SKM-1 (cell line): ENCODE data around the gene CEP170.
"Not testable (repeated sequence)": the region's sequence is repeated elsewhere in the genome, so short reads cannot be mapped to it uniquely, and the experiment has no call there.

Experiments
- DNase-seq: peaks from one replicate; lab custom pipeline; 2025; ENCODE audit not compliant: unreplicated experiment; lab: John Stamatoyannopoulos, UW

CEP170 gene

DNA sequence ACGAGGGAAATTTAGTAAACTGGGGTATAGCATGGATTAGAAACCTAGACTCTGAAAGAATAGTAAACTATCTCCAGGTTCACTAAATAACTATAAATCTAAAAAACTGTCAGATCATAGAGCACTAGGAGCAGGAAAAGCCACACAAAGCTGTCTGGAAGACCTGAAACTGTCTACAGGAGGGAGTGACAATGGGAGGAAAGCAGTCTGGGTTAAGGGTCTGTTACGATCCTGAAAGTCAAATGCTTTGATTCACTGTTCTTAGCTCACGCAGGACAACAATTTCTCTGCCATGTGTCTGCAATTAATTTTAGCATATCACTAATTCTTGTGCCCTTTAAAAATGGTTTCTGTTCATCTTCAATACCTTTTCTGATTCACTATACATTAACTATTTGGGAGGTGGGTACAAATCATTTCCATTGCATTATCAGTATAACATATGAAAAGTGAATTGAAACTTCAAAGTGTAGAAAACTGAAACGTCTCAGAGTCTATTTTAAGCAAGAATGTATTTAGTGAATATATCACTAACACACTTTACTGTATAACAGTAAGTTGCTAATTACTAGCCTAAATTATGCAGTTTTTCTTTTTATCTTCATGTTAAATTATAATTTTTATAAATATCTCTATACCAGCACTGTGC lies 18.4 kb downstream of the CEP170 start:
- DNase-seq: no peak

DNA sequence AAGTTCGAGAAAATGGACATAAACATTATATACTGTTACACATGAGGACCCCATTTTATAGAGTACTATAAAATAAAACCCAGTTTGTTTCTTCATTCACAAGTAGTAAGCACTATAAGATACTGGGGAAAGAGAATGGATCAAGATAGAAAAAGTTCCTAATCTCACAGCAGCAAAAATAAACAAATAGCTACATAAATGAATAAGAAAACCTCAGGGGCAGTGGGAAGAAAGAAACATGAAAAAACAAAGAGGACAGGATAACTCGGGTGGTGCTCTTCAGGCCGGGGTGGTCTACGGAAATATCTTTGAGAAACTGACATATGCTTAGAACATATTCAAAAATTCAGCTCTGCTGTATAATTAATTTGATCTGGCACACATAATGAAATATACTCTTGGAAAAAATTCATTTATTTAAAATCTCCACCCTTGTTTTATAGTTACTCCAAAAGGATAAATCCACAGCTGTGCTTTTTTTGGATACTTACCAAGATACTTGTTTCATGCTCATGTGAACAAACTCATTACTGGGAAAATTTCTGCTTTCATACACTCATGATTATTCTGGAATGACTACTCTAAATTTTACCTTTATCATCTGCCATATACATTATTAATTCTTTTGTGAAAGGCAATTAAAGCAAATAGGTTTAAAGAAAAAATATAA lies 20.0 kb downstream of the CEP170 start:
- no peak for DNase-seq

DNA sequence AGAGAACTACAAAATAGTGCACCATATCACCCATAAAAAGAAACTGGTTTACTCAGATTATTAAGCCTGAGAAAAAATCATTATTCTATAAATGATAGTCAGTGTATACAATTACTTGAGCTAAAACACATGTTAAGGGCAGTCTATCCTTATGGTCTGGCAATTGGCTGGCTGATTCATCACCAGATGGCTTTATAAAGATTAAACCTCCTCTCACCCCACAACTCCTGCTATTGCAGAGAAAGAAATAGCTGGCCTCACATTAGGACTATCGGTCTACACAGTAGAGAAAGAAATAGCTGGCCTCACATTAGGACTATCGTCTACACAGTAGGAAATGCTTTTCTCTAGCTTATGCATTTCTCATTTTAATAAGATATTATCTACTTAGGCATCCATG lies 21.2 kb downstream of the CEP170 start:
- no peak for DNase-seq

DNA sequence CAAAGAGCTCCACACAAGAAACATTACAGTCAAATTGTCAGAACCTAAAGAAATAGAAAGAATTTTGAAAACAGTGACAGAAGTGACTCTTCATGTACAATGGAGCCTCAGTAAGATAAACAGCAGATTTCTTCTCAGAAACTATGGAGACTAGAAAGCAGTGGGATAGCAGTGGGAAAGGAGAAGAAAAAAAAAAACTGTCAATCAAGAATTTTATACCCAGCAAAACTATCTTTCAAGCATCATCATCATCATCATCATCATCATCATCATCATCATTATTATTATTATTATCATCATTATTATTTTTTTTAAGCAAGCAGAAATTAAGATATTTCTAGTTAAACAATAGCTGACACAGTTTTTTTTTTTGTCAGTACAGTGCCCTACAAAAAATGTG lies 24.2 kb downstream of the CEP170 start:
- peak; percentile 58 for DNase-seq

DNA sequence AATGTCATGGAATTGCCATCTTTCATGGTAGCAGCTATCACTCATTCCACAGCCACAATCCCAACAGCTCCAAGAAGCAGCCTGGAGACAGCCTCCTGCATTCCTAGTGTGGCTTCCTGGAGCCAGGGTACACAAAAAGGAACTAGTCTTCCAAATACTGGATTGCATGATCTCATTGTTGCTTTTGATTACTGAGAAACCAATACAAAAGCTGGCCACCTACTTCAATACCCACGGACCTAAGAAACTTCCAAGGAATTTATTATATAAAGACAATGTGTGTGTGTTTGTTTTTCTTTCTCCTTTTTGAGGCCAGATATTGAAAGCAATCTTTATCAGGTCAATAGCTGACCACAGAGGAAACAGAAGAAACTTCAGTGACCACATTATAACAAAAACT lies 25.6 kb downstream of the CEP170 start:
- no peak for DNase-seq

DNA sequence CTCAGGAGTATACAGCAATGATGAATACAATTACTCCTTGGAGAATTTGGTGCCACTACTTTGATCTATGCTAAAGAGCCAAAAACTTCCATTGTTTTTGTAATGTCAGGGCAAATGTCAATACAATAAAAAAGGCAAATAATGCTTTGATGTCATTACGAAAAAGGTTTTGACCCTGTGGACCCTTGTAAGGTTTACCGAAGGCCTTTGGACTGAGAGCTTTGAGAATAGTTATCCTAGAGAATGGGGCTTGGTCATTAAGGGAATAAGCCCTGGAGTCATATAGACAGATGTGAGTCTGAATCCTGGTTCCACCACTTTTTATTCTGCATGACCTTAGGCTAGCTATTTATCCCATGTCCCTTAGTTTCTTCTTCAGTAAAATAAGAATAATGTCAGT lies 27.5 kb downstream of the CEP170 start:
- DNase-seq: no peak

DNA sequence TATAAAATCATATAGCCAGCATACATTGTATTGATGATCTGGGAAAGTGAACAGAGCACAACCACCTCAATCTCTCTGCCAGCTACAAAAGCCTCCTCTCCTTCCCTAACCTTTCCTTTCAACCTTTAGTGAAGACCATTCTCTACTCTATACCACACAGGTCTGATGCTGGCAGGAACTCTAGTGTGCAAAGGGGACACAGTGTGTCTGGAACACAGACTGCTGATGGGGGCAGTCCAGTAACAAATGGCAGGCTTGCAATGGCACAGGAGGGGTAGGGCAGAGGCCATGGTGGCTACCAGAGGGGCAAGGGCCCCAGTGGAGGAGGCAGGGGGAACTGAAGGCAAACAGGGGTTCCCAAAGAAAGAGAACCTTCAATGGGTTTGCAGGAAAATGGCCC lies 37.0 kb downstream of the CEP170 start:
- no peak for DNase-seq

DNA sequence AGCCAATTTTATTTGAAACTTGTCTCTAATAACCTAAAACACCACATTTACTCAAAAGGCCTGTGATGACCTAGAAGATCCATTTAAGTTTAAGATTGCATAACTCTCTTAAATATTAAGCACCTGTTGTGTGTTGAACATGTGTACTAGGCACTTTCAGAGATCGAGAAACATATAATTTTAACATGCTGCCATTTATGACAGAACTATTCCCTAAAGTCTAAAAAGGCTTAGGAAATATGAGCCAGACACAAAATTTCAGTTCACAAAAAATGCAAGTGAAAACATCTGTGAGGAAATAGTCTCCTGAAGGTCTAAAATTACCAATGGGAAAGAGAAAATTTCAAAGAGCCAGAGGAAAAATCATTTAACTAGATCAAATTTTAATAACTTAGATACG lies 37.7 kb downstream of the CEP170 start:
- no peak for DNase-seq

DNA sequence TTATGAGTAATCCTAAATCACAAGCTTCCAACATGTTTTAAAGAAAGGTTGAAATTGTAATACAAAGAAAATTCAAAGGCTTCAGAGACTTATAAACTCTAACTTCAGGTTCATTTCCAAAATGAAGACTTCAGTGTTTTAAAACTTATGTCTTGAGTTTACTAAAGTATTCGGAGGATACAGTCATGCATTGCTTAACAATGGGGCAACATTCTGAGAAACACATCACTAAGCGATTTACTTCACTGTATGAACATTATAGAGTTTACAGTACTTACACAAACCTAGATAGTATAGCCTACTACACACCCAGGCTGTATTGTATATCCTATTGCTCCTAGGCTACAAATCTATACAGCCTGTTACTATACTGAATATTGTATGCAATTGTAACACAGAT lies 38.3 kb downstream of the CEP170 start:
- DNase-seq: no peak

DNA sequence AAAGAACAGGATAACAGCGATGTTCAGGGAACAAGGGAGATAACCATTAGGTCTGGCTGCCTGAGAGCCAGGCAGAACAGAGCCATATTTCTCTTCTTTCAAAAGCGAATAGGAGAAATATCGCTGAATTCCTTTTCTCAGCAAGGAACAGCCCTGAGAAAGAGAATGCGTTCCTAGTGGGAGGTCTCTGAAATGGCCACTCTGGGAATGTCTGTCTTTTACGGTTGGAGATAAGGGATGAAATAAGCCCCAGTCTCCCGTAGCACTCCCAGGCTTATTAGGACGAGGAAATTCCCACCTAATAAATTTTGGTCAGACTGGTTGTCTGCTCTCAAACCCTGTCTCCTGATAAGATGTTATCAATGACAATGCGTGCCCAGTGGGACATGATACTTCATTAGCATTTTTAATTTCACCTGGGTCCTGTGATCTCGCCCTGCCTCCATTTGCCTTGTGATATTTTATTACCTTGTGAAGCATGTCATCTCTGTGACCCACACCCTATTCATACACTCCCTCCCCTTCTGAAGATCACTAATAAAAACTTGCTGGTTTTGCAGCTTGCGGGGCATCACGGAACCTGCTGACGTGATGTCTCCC lies 39.7 kb downstream of the CEP170 start:
- not testable (repeated sequence) for DNase-seq

DNA sequence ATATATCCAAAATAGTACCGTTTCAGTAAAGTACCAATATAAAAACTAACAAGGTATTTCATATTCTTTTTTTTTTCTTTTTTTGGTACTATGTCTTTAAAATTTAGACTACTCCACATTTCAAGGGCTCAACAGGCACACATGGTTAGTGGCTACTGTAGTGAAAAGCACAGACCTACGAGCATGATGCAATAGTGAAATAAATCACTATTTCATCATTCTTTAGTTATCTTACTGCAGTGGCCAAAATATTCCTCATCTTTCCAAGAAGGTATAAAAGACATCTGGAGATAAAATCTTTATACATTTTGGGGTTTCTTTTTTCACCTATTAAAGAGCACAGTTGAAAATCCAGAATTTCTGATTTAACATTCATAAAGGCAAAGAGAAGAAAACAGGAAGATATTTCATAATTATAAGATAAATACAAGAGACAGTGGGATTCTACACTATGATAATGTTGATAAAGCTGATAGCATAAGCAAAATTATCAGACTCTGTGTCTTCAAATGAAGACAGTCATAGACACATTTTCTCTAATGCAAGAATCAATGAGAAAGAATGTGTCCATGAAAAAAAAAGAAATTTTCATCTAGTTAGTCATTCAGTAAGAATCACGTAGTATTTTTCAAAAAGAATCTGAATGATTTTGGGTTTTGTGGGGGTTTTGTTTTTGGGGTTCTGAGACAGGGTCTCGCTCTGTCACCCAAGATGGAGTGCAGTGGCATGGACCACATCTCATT lies 41.9 kb downstream of the CEP170 start:
- no peak for DNase-seq

DNA sequence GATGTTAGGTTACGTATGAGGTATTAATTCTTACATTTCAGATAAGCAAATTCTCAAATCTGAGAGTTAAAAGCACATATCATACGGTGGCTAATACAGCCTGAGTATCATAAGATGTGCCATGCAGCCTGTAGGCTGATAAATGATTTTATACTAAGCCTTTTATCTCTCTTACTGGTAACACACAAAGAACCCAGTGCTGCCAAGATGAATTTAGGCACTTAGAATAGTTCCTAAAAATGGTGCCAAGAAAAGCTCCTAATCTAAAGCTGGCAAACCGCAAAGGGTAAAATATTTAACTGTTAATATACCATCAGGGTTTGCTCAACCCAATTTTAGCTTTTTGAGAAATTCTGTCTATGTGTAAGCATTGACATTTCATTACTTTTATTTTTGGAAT lies 43.1 kb downstream of the CEP170 start:
- DNase-seq: not testable (repeated sequence)

DNA sequence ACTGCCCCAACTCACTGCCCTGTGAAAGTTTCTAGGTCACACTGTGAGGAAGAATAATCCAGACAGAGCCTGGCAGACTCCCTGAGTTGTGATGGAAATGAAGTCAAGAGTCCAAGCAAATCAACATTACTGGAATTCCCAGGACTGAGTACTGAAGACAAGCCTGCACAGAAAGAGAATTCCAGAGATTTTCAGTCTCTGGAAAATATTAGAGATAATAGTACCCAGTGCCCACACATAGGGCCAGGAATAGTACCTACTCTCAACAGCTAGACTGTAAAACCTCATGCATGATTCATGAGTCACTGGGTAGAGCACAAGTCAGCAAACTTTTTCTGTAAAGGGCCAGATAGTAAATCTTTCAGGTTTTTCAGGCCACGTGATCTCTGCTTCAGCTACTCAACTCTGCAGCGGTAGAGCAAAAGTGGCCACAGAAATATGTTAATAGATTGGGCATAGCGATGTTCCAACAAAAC lies 50.0 kb downstream of the CEP170 start:
- DNase-seq: not testable (repeated sequence)

DNA sequence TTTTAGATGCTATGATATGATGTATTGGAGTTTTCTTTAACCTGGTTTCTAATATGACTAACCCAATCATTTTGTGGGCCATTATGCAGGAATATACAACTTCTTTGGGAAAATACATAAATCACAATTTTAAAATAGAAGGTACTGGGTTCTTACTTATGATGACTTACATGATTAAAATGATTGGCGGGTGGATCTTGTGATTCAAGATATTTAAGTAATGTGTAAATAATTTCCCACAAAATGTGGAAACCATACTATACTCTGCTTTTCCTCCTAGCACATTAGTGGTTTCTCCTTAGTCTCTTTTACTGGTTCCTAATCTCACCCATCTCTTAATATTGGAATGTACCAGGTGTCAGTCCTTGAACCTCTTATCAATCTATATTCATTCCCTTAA lies 50.7 kb downstream of the CEP170 start:
- not testable (repeated sequence) for DNase-seq

DNA sequence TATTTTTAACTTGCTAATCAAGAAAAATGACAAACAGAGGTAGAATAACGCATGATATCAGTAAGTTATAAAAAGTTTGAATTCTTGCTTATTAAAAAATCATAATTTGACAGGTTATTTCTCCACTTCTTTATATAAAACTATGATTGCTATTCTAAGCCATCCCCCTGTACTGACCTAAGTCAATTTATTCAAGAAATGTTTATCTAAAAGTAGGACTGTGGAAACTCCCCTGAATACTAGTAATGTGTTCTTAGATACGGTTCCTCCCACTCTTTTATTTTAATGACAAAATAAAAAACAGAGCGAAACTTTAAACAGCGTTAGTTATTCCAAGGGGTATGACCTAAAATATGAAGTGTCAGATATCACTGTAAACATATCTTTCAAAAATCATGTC lies 51.9 kb downstream of the CEP170 start:
- DNase-seq: not testable (repeated sequence)

DNA sequence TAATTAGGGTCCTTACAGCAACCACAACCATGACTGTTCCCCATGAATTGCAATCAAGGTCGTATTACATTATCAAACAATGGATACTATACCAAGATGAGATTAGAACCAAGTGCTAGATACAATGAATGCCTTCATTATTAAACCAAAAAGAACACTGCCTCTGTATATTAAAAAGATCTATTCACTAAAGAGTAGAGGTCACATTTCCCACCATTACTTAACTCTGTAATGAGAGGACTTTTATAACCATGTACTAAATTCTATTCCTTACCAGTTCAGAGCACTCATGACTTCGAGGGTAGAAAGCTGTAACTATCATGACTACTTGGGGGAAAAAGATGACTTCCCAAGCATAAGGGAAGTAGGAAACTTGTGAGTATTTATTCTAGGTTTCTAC lies 53.8 kb downstream of the CEP170 start:
- DNase-seq: not testable (repeated sequence)

DNA sequence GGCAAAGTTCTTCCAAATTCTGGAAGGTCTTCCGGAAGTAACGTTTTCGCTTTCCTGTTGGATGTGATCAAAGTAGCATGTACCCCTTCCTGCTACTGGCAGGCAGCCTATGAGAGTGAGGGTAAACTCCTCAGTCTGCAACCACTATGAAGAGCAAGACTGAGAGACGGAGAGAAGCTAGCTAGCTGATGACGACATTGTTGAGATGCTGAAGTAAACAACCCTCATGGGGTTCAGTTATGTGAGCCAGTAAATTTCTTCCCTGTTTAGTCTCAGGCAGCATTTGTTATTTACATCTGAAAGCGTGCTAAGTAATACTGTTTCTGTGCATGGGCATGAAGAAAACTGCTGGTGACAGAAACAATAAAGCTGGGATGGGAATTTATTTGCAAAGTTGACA lies 57.6 kb downstream of the CEP170 start:
- not testable (repeated sequence) for DNase-seq

DNA sequence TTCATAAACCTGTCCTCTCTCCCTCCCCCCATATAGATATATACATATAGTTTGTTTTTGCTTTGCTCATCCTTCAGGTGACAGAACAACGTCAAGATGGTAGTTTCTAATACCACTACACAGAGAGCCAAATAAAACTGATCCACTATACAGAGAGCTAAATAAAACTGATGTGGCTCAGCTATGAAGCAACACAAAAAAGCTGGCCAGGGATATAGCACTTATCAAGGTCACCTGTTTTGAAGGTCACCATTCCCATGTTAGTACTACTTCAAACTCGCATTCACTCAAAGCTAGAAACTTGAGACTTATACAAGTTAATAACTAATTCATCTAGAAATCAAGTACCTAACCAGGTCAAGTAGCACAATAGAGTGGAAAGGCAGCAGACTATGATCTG lies 61.8 kb downstream of the CEP170 start:
- not testable (repeated sequence) for DNase-seq

DNA sequence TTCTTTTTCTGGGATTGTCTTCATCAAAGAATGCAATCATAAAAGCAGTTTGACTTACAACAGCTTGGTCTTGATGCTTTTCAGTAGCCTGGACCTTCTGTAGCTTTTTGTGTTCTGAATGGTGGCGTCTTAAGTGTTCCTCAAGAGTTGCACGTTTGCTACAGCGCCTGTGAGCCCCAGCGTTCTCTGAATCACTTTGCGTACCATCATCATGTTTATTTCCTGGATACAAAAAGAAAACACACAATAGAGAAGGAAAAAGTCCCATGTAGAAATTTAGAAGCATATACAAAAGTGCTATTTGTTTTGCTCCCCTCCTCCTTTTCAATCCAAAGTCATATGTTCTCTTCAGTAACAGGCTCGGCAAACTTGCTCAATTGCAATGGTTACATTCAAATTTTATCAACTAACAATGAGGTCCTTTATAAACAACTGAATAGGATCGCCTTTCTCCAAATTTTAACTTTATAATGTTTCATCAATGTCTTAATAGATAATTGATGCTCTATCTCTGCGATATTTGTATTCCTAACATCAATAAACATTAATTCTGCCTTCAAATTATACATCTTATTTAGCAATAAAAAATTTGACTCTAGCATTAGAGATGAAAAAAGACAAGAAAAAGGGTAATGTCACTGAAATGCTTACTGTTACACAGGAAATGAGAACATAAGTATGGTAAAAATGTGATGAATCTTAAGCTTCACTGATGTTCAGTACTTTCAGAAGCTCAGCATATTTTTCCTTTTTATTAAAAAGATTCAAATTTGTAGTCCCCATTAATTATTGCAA lies 68.7 kb downstream of the CEP170 start:
- not testable (repeated sequence) for DNase-seq

DNA sequence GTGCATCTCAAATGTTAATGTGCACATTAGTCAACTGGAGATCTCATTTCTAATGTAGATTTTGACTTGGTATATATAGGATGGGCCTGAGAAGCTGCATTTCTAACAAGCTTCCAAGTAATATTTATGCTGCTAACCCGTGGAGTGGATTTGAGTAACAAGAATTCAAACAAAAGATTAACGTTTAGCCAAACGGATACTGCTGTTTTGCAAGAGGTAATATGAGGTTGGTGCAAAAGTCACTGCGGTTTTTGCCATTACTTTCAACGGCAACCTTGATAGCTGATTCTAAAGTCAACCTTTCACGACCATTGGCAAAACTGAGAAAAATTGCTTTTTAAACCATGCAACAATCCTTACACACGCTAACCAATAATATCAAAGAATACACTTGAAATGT lies 70.3 kb downstream of the CEP170 start:
- DNase-seq: not testable (repeated sequence)

DNA sequence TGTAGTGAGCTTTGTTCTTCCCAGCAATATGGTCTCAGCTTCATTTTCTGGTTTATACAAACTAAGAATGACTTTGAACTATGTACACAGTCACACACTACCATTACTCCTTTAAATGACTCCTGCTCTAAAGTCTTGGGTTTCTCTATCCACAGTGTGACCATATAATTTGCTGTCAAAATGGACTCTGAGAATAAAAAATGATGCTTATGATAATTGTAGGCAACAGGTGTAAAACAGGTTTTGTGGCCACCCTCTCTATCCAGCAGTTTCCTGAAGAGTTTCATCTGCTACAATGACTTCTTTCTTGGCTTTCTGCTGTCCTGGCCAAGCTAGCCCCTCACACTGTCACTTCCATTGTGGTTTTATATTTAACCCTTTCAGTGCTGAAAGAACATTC lies 71.4 kb downstream of the CEP170 start:
- not testable (repeated sequence) for DNase-seq
